CD14-positive monocyte (primary cell): ENCODE data around the gene EMSY. TPM values are rescaled to one million over a fixed set of nuclear protein-coding genes. Genes with fewer than 3 reads are reported as not detected.

Source experiments
- DNase-seq, 3 donors: peaks; one replicate each; pipeline ENCODE4 v3.0.0-alpha.2; 2011 to 2022
- H2AFZ ChIP-seq: 2 replicates; pipeline ENCODE4 v1.6.0; 2012; ENCODE audit warnings: mild to moderate bottlenecking, low read depth, low read length, inconsistent platforms; ENCODE audit not compliant: insufficient read depth, poor library complexity, severe bottlenecking
- H3K27ac ChIP-seq, 2 donors: 1 replicate in 1 of 2; 2 replicates in 1 of 2; pipeline ENCODE4 v1.5.1; 2012 to 2013; ENCODE audit warnings: low read length in 2 of 2, control low read depth in 1 of 2, inconsistent platforms in 1 of 2, low read depth in 1 of 2, mild to moderate bottlenecking in 1 of 2
- H3K27me3 ChIP-seq, 2 donors: one replicate each; pipeline versions ENCODE4 v1.6.0 to v1.6.1; 2011 to 2013; ENCODE audit warnings: low read length in 2 of 2; ENCODE audit not compliant: control insufficient read depth in 2 of 2, insufficient read depth in 2 of 2
- H3K36me3 ChIP-seq, 2 donors: replicated peaks in 1 of 2; 1 replicate in 1 of 2; 2 replicates in 1 of 2; pipeline versions ENCODE4 v1.5.1 to v1.6.1; 2012 to 2013; ENCODE audit warnings: low read length in 2 of 2, control low read depth in 1 of 2, inconsistent platforms in 1 of 2, mild to moderate bottlenecking in 1 of 2; ENCODE audit not compliant: insufficient read depth in 2 of 2, control insufficient read depth in 1 of 2
- H3K4me1 ChIP-seq, 2 donors: 1 replicate in 1 of 2; 2 replicates in 1 of 2; pipeline versions ENCODE4 v1.5.1 to v1.6.1; 2012 to 2013; ENCODE audit warnings: low read length in 2 of 2, control low read depth in 1 of 2, inconsistent platforms in 1 of 2, mild to moderate bottlenecking in 1 of 2, moderate library complexity in 1 of 2; ENCODE audit not compliant: insufficient read depth in 2 of 2, control insufficient read depth in 1 of 2
- H3K4me2 ChIP-seq: replicated peaks from 2 replicates; pipeline ENCODE3; 2012; ENCODE audit warnings: low read length, moderate library complexity, mild to moderate bottlenecking; ENCODE audit not compliant: poor library complexity, severe bottlenecking; ENCODE audit errors: extremely low read depth
- H3K4me3 ChIP-seq, 3 experiments: fragments of 200-600 bp in 1 of 3; sonication (generic) in 1 of 3; replicated peaks in 1 of 3; 1 replicate in 2 of 3; 2 replicates in 1 of 3; pipeline ENCODE4 v1.5.1; 2011 to 2013; ENCODE audit warnings: low read length in 3 of 3, mild to moderate bottlenecking in 3 of 3, control low read depth in 2 of 3, low read depth in 2 of 3, inconsistent platforms in 1 of 3, moderate library complexity in 1 of 3
- H3K79me2 ChIP-seq: 2 replicates; pipeline ENCODE4 v1.6.0; 2012; ENCODE audit warnings: mild to moderate bottlenecking, control low read depth, inconsistent platforms, low read length, moderate library complexity; ENCODE audit not compliant: insufficient read depth
- H3K9ac ChIP-seq: 2 replicates; pipeline ENCODE4 v1.6.0; 2017; ENCODE audit warnings: low read length, mild to moderate bottlenecking; ENCODE audit not compliant: insufficient read depth, poor library complexity, severe bottlenecking
- H3K9me3 ChIP-seq, 2 donors: replicated peaks in 1 of 2; 1 replicate in 1 of 2; 2 replicates in 1 of 2; pipeline versions ENCODE4 v1.5.1 to v1.6.1; 2012 to 2013; ENCODE audit warnings: low read length in 2 of 2, control low read depth in 1 of 2; ENCODE audit not compliant: control insufficient read depth in 1 of 2, insufficient read depth in 1 of 2
- H4K20me1 ChIP-seq: 2 replicates; pipeline ENCODE4 v1.6.0; 2012; ENCODE audit warnings: mild to moderate bottlenecking, low read length, control low read depth, moderate library complexity; ENCODE audit not compliant: insufficient read depth
- H3K27ac Mint-ChIP-seq, 7 donors: one replicate each; pipeline ENCODE4 v1.8.0; 2020; ENCODE audit warnings: mild to moderate bottlenecking in 7 of 7, mixed read lengths in 7 of 7, moderate library complexity in 6 of 7, inconsistent platforms in 2 of 7
- H3K27me3 Mint-ChIP-seq, 3 donors: one replicate each; pipeline ENCODE4 v1.8.0; 2021 to 2022; ENCODE audit warnings: low read depth in 3 of 3, mild to moderate bottlenecking in 3 of 3, mixed read lengths in 3 of 3, moderate library complexity in 3 of 3, inconsistent platforms in 1 of 3
- H3K36me3 Mint-ChIP-seq, 2 donors: one replicate each; pipeline ENCODE4 v1.8.0; 2020; ENCODE audit warnings: mixed read lengths in 2 of 2, inconsistent platforms in 1 of 2, mild to moderate bottlenecking in 1 of 2
- H3K4me1 Mint-ChIP-seq: one replicate; pipeline ENCODE4 v1.8.0; 2020; ENCODE audit warnings: mild to moderate bottlenecking, mixed read lengths
- H3K4me3 Mint-ChIP-seq, 2 donors: one replicate each; pipeline ENCODE4 v1.8.0; 2020; ENCODE audit warnings: mild to moderate bottlenecking in 2 of 2, mixed read lengths in 2 of 2, moderate library complexity in 1 of 2
- H3K9me3 Mint-ChIP-seq, 7 donors: one replicate each; pipeline ENCODE4 v1.8.0; 2020 to 2022; ENCODE audit warnings: mixed read lengths in 7 of 7, mild to moderate bottlenecking in 6 of 7, moderate library complexity in 6 of 7, inconsistent platforms in 2 of 7
- CTCF ChIP-seq: fragments of 200-600 bp; IDR thresholded peaks from one replicate; pipeline ENCODE4 v1.8.0; 2022; ENCODE audit warnings: antibody characterized with exemption, mild to moderate bottlenecking
- WGBS: methylation state at CpG from one replicate; pipeline ENCODE4 v1.1.5; 2013; ENCODE audit warnings: missing lambda C conversion rate; ENCODE audit not compliant: insufficient coverage; 5-methylcytosine and 5-hydroxymethylcytosine counted together
- intact Hi-C, 2 donors: fragments of 100-400 bp; cut with micrococcal nuclease; formaldehyde crosslinking; loops; one replicate each; pipeline versions ENCODE4 v1.15.0 to v1.15.1; 2023
- polyA plus RNA-seq, 3 donors: library from polyadenylated mRNA; depleted of rRNA in 1 of 3; unstranded in 2 of 3; stranded (reverse) in 1 of 3; fragments of 300-500 nt in 2 of 3; fragments of >200 nt in 1 of 3; fragmentation: Illumina TruSeq in 2 of 3; gene quantifications; 1 replicate in 2 of 3; 2 replicates in 1 of 3; pipeline ENCODE4 v1.2.3, GENCODE V29; 2012 to 2021

EMSY gene
- polyA plus RNA-seq, 3 donors, result 9.2 to 31.3 (median 9.4) TPM

GRCh38 chr11:76523147-76523546 lies 78.3 kb downstream of the EMSY start:
- Histone ChIP-seq H3K4me3 (no peak overlapping the region), H3K36me3 (peaks cover 49 to 82% of the 10 kb centered on the region in 2 donors), H4K20me1 (no peaks in the 10 kb centered on the region), H3K9me3 (no peaks in the 10 kb centered on the region), H3K4me2 (no peak overlapping the region), H3K9ac (no peak overlapping the region), H3K27me3 (no peaks in the 10 kb centered on the region), H2AFZ (no peak overlapping the region), H3K79me2 (no peaks in the 10 kb centered on the region), H3K4me1 (peaks cover 0 to 5% of the 10 kb centered on the region in 2 donors), H3K27ac (no peak overlapping the region)
- Mint-ChIP-seq H3K36me3 (peaks cover 40 to 57% of the 10 kb centered on the region in 2 donors), H3K4me3 (no peak overlapping the region), H3K27me3 (no peaks in the 10 kb centered on the region), H3K9me3 (no peaks in the 10 kb centered on the region), H3K4me1 (peaks cover 2% of the 10 kb centered on the region), H3K27ac (no peak overlapping the region)
- WGBS, result 90% methylated on average over 2 of the region's 5 CpGs
- intact Hi-C loops, result no loop called here
- DNase-seq, result no peak
- no peak for TF ChIP-seq CTCF

- Histone ChIP-seq H3K27me3 (no peaks in the 10 kb centered on the region), H3K79me2 (no peaks in the 10 kb centered on the region), H3K4me2 (no peak overlapping the region), H3K4me1 (peaks cover 0 to 8% of the 10 kb centered on the region in 2 donors), H3K9me3 (no peaks in the 10 kb centered on the region), H3K4me3 (no peak overlapping the region), H3K36me3 (peaks cover 53 to 83% of the 10 kb centered on the region in 2 donors), H3K27ac (no peak overlapping the region), H3K9ac (no peak overlapping the region), H4K20me1 (no peaks in the 10 kb centered on the region), H2AFZ (no peak overlapping the region)
- H3K27ac Mint-ChIP-seq, result no peak overlapping the region
- no peak for DNase-seq
- peaks cover 46 to 62% of the 10 kb centered on the region in 2 donors for H3K36me3 Mint-ChIP-seq
- intact Hi-C loops, result no loop called here
- H3K27me3 Mint-ChIP-seq, result no peaks in the 10 kb centered on the region
- no peak overlapping the region for H3K4me3 Mint-ChIP-seq
- TF ChIP-seq CTCF, result no peak
- H3K9me3 Mint-ChIP-seq, result no peaks in the 10 kb centered on the region
- H3K4me1 Mint-ChIP-seq, result peaks cover 4% of the 10 kb centered on the region
- WGBS, result no CpG with 5 or more reads among the region's 2 CpGs
Observed at GRCh38 chr11:76523786-76524436, 79.1 kb downstream of the EMSY start.
